ENCODE measurements around the gene PSG7.
"Not testable (repeated sequence)": the region's sequence is repeated elsewhere in the genome, so short reads cannot be mapped to it uniquely, and the experiment has no call there.

PSG7 gene

DNA sequence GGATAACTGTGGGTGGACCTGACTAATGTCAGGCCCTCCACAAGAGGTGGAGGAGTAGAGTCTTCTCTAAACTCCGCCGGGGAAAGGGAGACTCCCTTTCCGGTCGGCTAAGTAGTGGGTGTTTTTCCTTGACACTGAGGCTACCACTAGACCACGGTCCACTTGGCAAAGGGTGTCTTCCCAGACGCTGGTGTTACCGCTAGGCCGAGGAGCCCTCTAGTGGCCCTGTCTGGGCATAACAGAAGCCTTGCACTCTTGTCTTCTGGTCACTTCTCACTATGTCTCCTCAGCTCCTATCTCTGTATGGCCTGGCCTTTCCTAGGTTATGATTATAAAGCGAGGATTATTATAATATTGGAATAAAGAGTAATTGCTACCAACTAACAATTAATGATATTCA, 13.9 kb downstream of the PSG7 start:
- H3K9me3 ChIP-seq (ENCODE audit: control insufficient read depth, insufficient read depth, low read length); H3K9ac ChIP-seq (ENCODE audit: low read depth, low read length); H3K36me3 ChIP-seq (ENCODE audit: insufficient read depth, low read length): not testable (repeated sequence)

GRCh38 chr19:42920971-42921370, 16.0 kb downstream of the PSG7 start:
- not testable (repeated sequence) for H3K36me3 ChIP-seq (ENCODE audit: insufficient read depth, low read length); H3K9me3 ChIP-seq (ENCODE audit: control insufficient read depth, insufficient read depth, low read length); H3K4me1 ChIP-seq (ENCODE audit: insufficient read depth, low read length); H3K9ac ChIP-seq (ENCODE audit: low read depth, low read length)

More for the DNA sequence above, 13.9 kb downstream of the PSG7 start:
- H3K4me1 ChIP-seq (ENCODE audit: insufficient read depth, low read length): not testable (repeated sequence)

DNA sequence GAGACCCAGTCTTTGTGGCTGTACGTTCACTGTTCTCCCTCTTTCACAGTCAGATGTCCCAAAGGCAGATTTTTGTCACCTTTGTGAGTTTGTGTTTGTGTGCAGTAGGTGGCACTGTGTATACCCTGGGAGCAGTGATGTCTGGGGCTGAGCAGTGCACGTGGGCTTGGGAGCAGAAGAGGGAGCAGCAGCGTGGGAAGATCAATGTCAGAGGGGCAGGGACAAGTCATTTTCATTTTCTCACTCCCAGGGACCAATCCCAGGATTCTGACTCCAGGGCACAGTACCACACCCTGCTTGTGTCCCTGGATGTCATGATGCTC, 17.3 kb downstream of the PSG7 start:
- Histone ChIP-seq H3K9me3 (ENCODE audit: control insufficient read depth, insufficient read depth, low read length) (no peaks in the 10 kb centered on the region), H3K4me1 (ENCODE audit: insufficient read depth, low read length) (no peaks in the 10 kb centered on the region), H3K9ac (ENCODE audit: low read depth, low read length) (no peak overlapping the region), H3K36me3 (ENCODE audit: insufficient read depth, low read length) (no peaks in the 10 kb centered on the region)

GRCh38 chr19:42919070-42919756, 17.8 kb downstream of the PSG7 start:
- not testable (repeated sequence) for H3K9ac ChIP-seq (ENCODE audit: low read depth, low read length); H3K4me1 ChIP-seq (ENCODE audit: insufficient read depth, low read length); H3K9me3 ChIP-seq (ENCODE audit: control insufficient read depth, insufficient read depth, low read length); H3K36me3 ChIP-seq (ENCODE audit: insufficient read depth, low read length)

DNA sequence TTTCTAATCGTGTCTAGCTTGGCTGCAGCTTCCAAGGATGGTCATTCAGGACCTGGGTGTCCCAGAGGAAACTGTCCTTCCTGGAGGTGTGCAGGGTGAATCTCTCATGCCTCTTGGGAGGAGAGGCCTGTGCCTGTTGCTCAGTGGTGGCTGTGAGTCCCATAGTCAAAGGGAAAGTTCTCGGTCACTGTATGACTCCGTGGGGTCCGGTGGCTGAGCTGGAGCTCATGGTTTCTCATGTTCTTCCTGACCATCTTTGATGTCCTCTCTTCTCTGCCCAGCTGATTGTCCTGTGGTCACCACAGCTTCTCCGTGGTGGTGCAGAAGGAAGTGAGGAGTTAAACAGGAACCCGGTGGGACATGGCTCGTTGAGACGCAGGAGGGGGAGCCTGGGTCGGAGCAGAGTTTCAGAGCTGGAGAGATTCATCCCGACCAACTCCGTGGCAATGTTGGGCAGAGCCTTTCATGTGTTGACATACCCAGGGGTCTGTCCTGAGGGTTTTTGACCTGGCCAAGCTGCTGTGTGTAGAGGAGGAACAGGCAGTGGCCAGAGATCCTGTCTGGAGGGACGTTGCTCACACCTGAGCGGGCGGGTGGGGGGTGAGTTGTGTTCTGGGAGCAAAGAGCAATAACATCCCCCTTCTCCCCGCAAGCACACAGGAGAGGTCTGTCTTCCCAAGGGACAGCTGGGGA, 18.5 kb downstream of the PSG7 start:
- not testable (repeated sequence) for H3K9me3 ChIP-seq (ENCODE audit: control insufficient read depth, insufficient read depth, low read length); H3K36me3 ChIP-seq (ENCODE audit: insufficient read depth, low read length)

DNA sequence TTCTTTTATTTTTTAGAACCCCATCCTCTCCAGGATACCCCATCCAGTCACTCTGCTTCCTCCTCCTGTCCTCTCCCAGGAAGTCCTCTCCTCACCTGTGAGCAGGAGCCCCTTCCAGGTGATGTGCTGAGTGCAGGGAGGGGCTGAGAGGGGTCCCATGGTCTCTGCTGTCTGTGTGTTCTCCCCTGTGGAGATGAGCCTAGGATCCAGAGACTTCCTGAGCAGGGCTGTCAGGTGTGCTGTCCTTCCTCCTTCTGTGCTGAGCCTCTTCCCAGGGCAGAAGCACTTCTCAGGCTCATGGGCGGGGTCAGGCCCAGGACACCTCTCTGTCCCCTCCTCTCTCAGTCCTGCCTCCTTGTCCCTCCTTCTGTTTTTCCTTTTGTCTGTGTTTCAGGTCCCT, 19.4 kb downstream of the PSG7 start, which contains the start of gene PSG6:
Gene PSG6, minus strand, starts transcription at position 261 of the 400 bp plus-strand sequence. Its CDS starts 102 bp downstream, at position 159.
- H3K9ac ChIP-seq (ENCODE audit: low read depth, low read length); H3K4me1 ChIP-seq (ENCODE audit: insufficient read depth, low read length); H3K36me3 ChIP-seq (ENCODE audit: insufficient read depth, low read length); H3K9me3 ChIP-seq (ENCODE audit: control insufficient read depth, insufficient read depth, low read length): not testable (repeated sequence)

More for the DNA sequence above, 18.5 kb downstream of the PSG7 start:
- not testable (repeated sequence) for H3K9ac ChIP-seq (ENCODE audit: low read depth, low read length); H3K4me1 ChIP-seq (ENCODE audit: insufficient read depth, low read length)

DNA sequence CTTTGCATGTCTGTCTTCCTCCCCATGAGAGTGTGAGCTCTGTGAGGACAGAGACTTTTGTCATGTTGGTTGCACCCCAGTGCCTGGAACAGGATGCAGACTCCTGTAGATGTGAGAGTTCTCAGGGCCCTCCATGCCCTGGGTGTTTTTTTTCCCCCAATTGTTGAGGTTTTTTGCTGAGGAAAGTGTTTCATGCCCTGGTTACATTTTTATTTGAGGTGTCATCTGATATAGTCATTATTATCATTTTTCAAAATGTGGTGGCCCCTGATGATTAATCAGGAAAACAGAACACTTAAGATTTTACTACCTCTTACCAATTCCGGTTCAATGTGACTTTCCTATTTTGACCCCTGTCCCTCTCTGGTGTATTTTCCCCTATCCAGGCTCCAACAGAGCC, 20.1 kb downstream of the PSG7 start:
- H3K36me3 ChIP-seq (ENCODE audit: insufficient read depth, low read length); H3K9me3 ChIP-seq (ENCODE audit: control insufficient read depth, insufficient read depth, low read length); H3K4me1 ChIP-seq (ENCODE audit: insufficient read depth, low read length); H3K9ac ChIP-seq (ENCODE audit: low read depth, low read length): not testable (repeated sequence)

GRCh38 chr19:42913516-42913915, 23.5 kb downstream of the PSG7 start:
- not testable (repeated sequence) for H3K9me3 ChIP-seq (ENCODE audit: control insufficient read depth, insufficient read depth, low read length); H3K9ac ChIP-seq (ENCODE audit: low read depth, low read length)

DNA sequence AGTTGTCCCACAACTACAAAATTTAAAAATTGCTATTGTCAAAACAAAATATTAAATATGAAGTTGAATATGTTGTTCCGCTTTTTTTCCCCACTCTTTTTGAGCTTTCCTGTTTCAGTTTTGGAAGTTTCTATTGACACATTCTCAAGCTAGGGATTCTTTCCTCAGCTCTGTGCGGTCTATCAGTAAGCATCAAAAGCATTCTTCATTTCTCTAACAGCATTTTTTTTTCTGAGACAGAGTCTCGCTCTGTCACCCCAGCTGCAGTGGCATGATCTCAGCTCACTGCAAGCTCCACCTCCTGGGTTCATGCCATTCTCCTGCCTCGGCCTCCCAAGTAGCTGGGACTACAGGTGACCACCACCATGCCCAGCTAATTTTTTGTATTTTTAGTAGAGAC, 24.1 kb downstream of the PSG7 start:
- not testable (repeated sequence) for H3K9ac ChIP-seq (ENCODE audit: low read depth, low read length); H3K36me3 ChIP-seq (ENCODE audit: insufficient read depth, low read length); H3K4me1 ChIP-seq (ENCODE audit: insufficient read depth, low read length); H3K9me3 ChIP-seq (ENCODE audit: control insufficient read depth, insufficient read depth, low read length)

More at GRCh38 chr19:42913516-42913915, 23.5 kb downstream of the PSG7 start:
- H3K4me1 ChIP-seq (ENCODE audit: insufficient read depth, low read length); H3K36me3 ChIP-seq (ENCODE audit: insufficient read depth, low read length): not testable (repeated sequence)

GRCh38 chr19:42911731-42912130, 25.3 kb downstream of the PSG7 start:
- not testable (repeated sequence) for H3K4me1 ChIP-seq (ENCODE audit: insufficient read depth, low read length); H3K9ac ChIP-seq (ENCODE audit: low read depth, low read length); H3K36me3 ChIP-seq (ENCODE audit: insufficient read depth, low read length); H3K9me3 ChIP-seq (ENCODE audit: control insufficient read depth, insufficient read depth, low read length)

GRCh38 chr19:42906162-42906561, 30.8 kb downstream of the PSG7 start:
- H3K4me1 ChIP-seq (ENCODE audit: insufficient read depth, low read length); H3K9me3 ChIP-seq (ENCODE audit: control insufficient read depth, insufficient read depth, low read length); H3K36me3 ChIP-seq (ENCODE audit: insufficient read depth, low read length): not testable (repeated sequence)

GRCh38 chr19:42900561-42900960, 36.4 kb downstream of the PSG7 start:
- 0 out of 2 replicates have a peak, but pooled peaks cover 11% of the 10 kb centered on the region for H3K4me1 ChIP-seq (ENCODE audit: insufficient read depth, low read length)
- H3K36me3 ChIP-seq (ENCODE audit: insufficient read depth, low read length); H3K9ac ChIP-seq (ENCODE audit: low read depth, low read length); H3K9me3 ChIP-seq (ENCODE audit: control insufficient read depth, insufficient read depth, low read length): not testable (repeated sequence)

More at GRCh38 chr19:42906162-42906561, 30.8 kb downstream of the PSG7 start:
- not testable (repeated sequence) for H3K9ac ChIP-seq (ENCODE audit: low read depth, low read length)

DNA sequence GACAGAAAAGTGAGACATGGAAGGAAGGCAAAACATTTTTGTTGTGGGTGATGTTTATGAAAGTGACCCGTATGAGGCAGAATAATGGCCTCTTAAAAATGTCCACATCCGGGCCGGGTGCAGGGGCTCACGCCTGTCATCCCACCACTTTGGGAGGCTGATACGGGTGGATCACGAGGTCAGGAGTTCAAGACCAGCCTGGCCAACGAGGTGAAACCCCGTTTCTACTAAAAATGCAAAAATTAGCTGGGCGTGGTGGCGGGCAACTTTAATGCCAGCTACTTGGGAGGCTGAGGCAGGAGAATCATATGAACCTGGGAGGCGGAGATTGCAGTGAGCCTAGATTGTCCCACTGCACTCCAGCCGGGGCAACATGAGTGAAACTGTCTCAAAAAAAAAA, 37.3 kb downstream of the PSG7 start:
- H3K9ac ChIP-seq (ENCODE audit: low read depth, low read length); H3K9me3 ChIP-seq (ENCODE audit: control insufficient read depth, insufficient read depth, low read length); H3K36me3 ChIP-seq (ENCODE audit: insufficient read depth, low read length): not testable (repeated sequence)
- 0 out of 2 replicates have a peak, but pooled peaks cover 11% of the 10 kb centered on the region for H3K4me1 ChIP-seq (ENCODE audit: insufficient read depth, low read length)

DNA sequence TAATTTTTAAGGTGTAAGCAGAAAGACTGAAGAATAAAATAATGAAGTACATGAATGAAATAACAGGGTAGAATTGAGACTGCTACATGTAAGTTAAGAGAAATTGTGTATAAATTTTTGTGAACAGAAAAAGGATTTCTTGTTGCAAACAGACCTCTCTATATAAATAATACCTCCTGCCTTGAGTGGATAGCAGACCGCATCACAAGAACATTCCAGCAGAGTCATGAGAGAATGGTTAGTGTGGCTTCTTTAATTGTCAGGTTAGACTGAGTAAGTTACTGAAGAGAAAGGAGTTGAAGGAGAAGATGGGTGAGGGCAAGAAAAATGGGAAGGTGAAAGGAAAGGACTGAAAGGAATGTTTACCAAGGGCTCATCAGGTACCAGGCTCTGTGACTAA, 37.9 kb downstream of the PSG7 start:
- not testable (repeated sequence) for H3K9me3 ChIP-seq (ENCODE audit: control insufficient read depth, insufficient read depth, low read length); H3K9ac ChIP-seq (ENCODE audit: low read depth, low read length); H3K36me3 ChIP-seq (ENCODE audit: insufficient read depth, low read length)
- H3K4me1 ChIP-seq (ENCODE audit: insufficient read depth, low read length): 0 out of 2 replicates have a peak, but pooled peaks cover 11% of the 10 kb centered on the region

- H3K4me1 ChIP-seq (ENCODE audit: insufficient read depth, low read length): 0 out of 2 replicates have a peak, but pooled peaks cover 11% of the 10 kb centered on the region
- not testable (repeated sequence) for H3K9ac ChIP-seq (ENCODE audit: low read depth, low read length); H3K36me3 ChIP-seq (ENCODE audit: insufficient read depth, low read length); H3K9me3 ChIP-seq (ENCODE audit: control insufficient read depth, insufficient read depth, low read length)
Measured at GRCh38 chr19:42898656-42899055, 38.4 kb downstream of the PSG7 start.

Data from ES-I3 (cell line).